Caco-2 (cell line): ENCODE measurements around the gene PDGFC. TPM values are rescaled to one million over a fixed set of nuclear protein-coding genes. Genes with fewer than 3 reads are reported as not detected.
"Not testable (repeated sequence)": the region's sequence is repeated elsewhere in the genome, so short reads cannot be mapped to it uniquely, and the experiment has no call there.

ENCODE experiments used
- BruUV-seq: library from RNA; stranded (reverse); fragments of 400-500 nt; replicated peaks from 2 replicates; lab custom pipeline; 2021; lab: Mats Ljungman, UMichigan
- CTCF ChIA-PET: fragments of 300-600 bp; sonication (Branson Sonifier 250); formaldehyde crosslinking; loops from one replicate; lab custom pipeline; 2022; ENCODE audit warnings: antibody characterized with exemption; lab: Charles Lee
- POLR2A ChIA-PET: fragments of 300-600 bp; sonication (Branson Sonifier 250); formaldehyde crosslinking; loops from one replicate; lab custom pipeline; 2022; ENCODE audit warnings: antibody characterized with exemption; lab: Charles Lee
- DNase-seq, 2 experiments: peaks; one replicate each; pipeline versions ENCODE4 v3.0.0 to v3.0.0-alpha.2; 2020 to 2022
- H3K27me3 ChIP-seq: replicated peaks from 2 replicates; pipeline ENCODE4 v1.6.0; 2011; ENCODE audit warnings: low read length; ENCODE audit not compliant: control insufficient read depth, insufficient read depth
- H3K36me3 ChIP-seq: 2 replicates; pipeline ENCODE4 v1.5.1; 2011; ENCODE audit warnings: low read length; ENCODE audit not compliant: control insufficient read depth, insufficient read depth
- H3K4me1 ChIP-seq: fragments of 250-450 bp; sonication (Bioruptor Pico); 2 replicates; pipeline ENCODE4 v1.5.1; 2020; ENCODE audit warnings: mild to moderate bottlenecking
- H3K4me3 ChIP-seq: 2 replicates; pipeline ENCODE4 v1.5.1; 2011; ENCODE audit warnings: low read depth, mild to moderate bottlenecking, control low read depth, low read length
- H3K9me3 ChIP-seq: fragments of 250-450 bp; sonication (Bioruptor Pico); 2 replicates; pipeline ENCODE4 v1.5.1; 2020; ENCODE audit warnings: mild to moderate bottlenecking, moderate library complexity
- H3K27ac Mint-ChIP-seq: one replicate; pipeline ENCODE4 v1.8.0; 2022; ENCODE audit warnings: mixed read lengths; ENCODE audit not compliant: unreplicated experiment
- H3K27me3 Mint-ChIP-seq: one replicate; pipeline ENCODE4 v1.8.0; 2022; ENCODE audit warnings: mixed read lengths; ENCODE audit not compliant: insufficient read depth, unreplicated experiment
- H3K36me3 Mint-ChIP-seq: one replicate; pipeline ENCODE4 v1.8.0; 2022; ENCODE audit warnings: mild to moderate bottlenecking, mixed read lengths; ENCODE audit not compliant: insufficient read depth, unreplicated experiment
- H3K4me1 Mint-ChIP-seq: one replicate; pipeline ENCODE4 v1.8.0; 2022; ENCODE audit warnings: low read depth, mixed read lengths; ENCODE audit not compliant: unreplicated experiment
- H3K4me3 Mint-ChIP-seq: one replicate; pipeline ENCODE4 v1.8.0; 2022; ENCODE audit warnings: mild to moderate bottlenecking, moderate library complexity, mixed read lengths; ENCODE audit not compliant: unreplicated experiment
- H3K9me3 Mint-ChIP-seq: one replicate; pipeline ENCODE4 v1.8.0; 2022; ENCODE audit warnings: mixed read lengths; ENCODE audit not compliant: unreplicated experiment
- CTCF ChIP-seq, 2 experiments: fragments of 200-600 bp in 1 of 2; IDR thresholded peaks; 1 replicate in 1 of 2; 2 replicates in 1 of 2; pipeline versions ENCODE4 v1.5.1 to v1.8.0; 2011 to 2022; ENCODE audit warnings: antibody characterized with exemption in 1 of 2, control low read depth in 1 of 2, inconsistent platforms in 1 of 2, low read depth in 1 of 2, low read length in 1 of 2, mild to moderate bottlenecking in 1 of 2, moderate library complexity in 1 of 2; ENCODE audit not compliant: insufficient read depth in 1 of 2, severe bottlenecking in 1 of 2, unreplicated experiment in 1 of 2
- intact Hi-C: fragments of 100-400 bp; cut with micrococcal nuclease; formaldehyde crosslinking; loops from one replicate; pipeline ENCODE4 v1.10.0; 2022; ENCODE audit not compliant: unreplicated experiment
- total RNA-seq: library from RNA; stranded (reverse); gene quantifications from 2 replicates; pipeline ENCODE4 v1.2.3, GENCODE V29; 2022

The PDGFC gene
- total RNA-seq, 1 experiment from 2014 or later, result 9.5 TPM

- H3K27ac Mint-ChIP-seq, result no peak overlapping the region
- no TSS peak for BruUV-seq
- Histone ChIP-seq H3K4me3 (no peak overlapping the region), H3K9me3 (no peaks in the 10 kb centered on the region), H3K36me3 (no peaks in the 10 kb centered on the region), H3K4me1 (no peaks in the 10 kb centered on the region), H3K27me3 (no peaks in the 10 kb centered on the region)
- H3K27me3 Mint-ChIP-seq, result no peaks in the 10 kb centered on the region
- H3K4me3 Mint-ChIP-seq, result no peak overlapping the region
- no peaks in the 10 kb centered on the region for H3K36me3 Mint-ChIP-seq
- no peaks in the 10 kb centered on the region for H3K9me3 Mint-ChIP-seq
- intact Hi-C loops, result no loop called here
- CTCF ChIA-PET, result no interaction called here
- TF ChIP-seq CTCF (IDR thresholded peaks at IDR 0.05; ENCODE audit: insufficient read depth in 1 of 2, low read depth in 1 of 2, low read length in 1 of 2, severe bottlenecking in 1 of 2, unreplicated experiment in 1 of 2), result no peak
- POLR2A ChIA-PET, result no interaction called here
- H3K4me1 Mint-ChIP-seq, result no peaks in the 10 kb centered on the region
- no peak for DNase-seq
These were observed 100.7 kb downstream of the PDGFC start for GRCh38 chr4:156870861-156871260.

GRCh38 chr4:156870131-156870530, 101.5 kb downstream of the PDGFC start:
- H3K4me3 Mint-ChIP-seq, result no peak overlapping the region
- no peak for DNase-seq
- no peaks in the 10 kb centered on the region for H3K9me3 ChIP-seq
- H3K9me3 Mint-ChIP-seq, result no peaks in the 10 kb centered on the region
- H3K4me3 ChIP-seq, result no peak overlapping the region
- H3K27ac Mint-ChIP-seq, result no peak overlapping the region
- intact Hi-C loops, result no loop called here
- no peaks in the 10 kb centered on the region for H3K4me1 Mint-ChIP-seq
- H3K36me3 Mint-ChIP-seq, result no peaks in the 10 kb centered on the region
- no TSS peak for BruUV-seq
- ChIA-PET POLR2A (no interaction called here), CTCF (no interaction called here)
- TF ChIP-seq CTCF (IDR thresholded peaks at IDR 0.05; ENCODE audit: insufficient read depth in 1 of 2, low read depth in 1 of 2, low read length in 1 of 2, severe bottlenecking in 1 of 2, unreplicated experiment in 1 of 2), result no peak
- H3K4me1 ChIP-seq, result no peaks in the 10 kb centered on the region
- no peaks in the 10 kb centered on the region for H3K36me3 ChIP-seq
- no peaks in the 10 kb centered on the region for H3K27me3 ChIP-seq
- no peaks in the 10 kb centered on the region for H3K27me3 Mint-ChIP-seq

GRCh38 chr4:156866088-156866487, 105.5 kb downstream of the PDGFC start:
- H3K27ac Mint-ChIP-seq, H3K9me3 Mint-ChIP-seq, H3K36me3 Mint-ChIP-seq, H3K4me1 ChIP-seq, BruUV-seq, H3K4me3 ChIP-seq, intact Hi-C loops, POLR2A ChIA-PET, H3K4me1 Mint-ChIP-seq, H3K27me3 ChIP-seq, CTCF ChIA-PET, H3K9me3 ChIP-seq, H3K36me3 ChIP-seq, H3K4me3 Mint-ChIP-seq, H3K27me3 Mint-ChIP-seq, DNase-seq: not testable (repeated sequence)

- H3K36me3 Mint-ChIP-seq, result no peaks in the 10 kb centered on the region
- no peak for DNase-seq
- no peaks in the 10 kb centered on the region for H3K9me3 ChIP-seq
- BruUV-seq, result no TSS peak
- no peak overlapping the region for H3K27ac Mint-ChIP-seq
- H3K4me3 Mint-ChIP-seq, result no peak overlapping the region
- no peaks in the 10 kb centered on the region for H3K36me3 ChIP-seq
- H3K4me3 ChIP-seq, result no peak overlapping the region
- CTCF ChIA-PET, result no interaction called here
- H3K4me1 ChIP-seq, result no peaks in the 10 kb centered on the region
- no peaks in the 10 kb centered on the region for H3K27me3 ChIP-seq
- intact Hi-C loops, result no loop called here
- no peak for TF ChIP-seq CTCF (IDR thresholded peaks at IDR 0.05; ENCODE audit: insufficient read depth in 1 of 2, low read depth in 1 of 2, low read length in 1 of 2, severe bottlenecking in 1 of 2, unreplicated experiment in 1 of 2)
- no peaks in the 10 kb centered on the region for H3K4me1 Mint-ChIP-seq
- POLR2A ChIA-PET, result no interaction called here
- H3K27me3 Mint-ChIP-seq, result no peaks in the 10 kb centered on the region
- H3K9me3 Mint-ChIP-seq, result no peaks in the 10 kb centered on the region
These were observed 106.1 kb downstream of the PDGFC start for GRCh38 chr4:156865451-156865850.
